ENCODE data around the gene TCF7L2.

The TCF7L2 gene

DNA sequence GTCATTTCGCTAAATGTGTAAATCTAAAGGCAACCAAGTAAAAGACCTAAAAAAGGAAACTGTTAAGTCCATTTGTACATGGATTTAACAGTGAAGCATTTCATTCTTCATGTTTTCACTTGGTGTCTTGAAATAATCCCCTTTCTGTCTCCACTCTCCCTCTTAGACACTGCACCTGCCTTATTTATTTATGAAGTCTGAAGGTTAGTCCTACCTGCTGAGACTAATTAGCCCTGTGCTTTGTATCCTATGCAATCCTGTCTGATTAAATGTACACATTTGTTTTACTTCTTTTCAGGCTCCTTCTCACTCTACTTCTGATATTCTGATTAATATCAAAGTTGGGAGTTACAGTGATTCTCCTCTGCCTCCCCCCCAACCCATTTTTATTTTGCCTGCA lies 1.9 kb upstream of the TCF7L2 start:
- DNase-seq: no peak

DNA sequence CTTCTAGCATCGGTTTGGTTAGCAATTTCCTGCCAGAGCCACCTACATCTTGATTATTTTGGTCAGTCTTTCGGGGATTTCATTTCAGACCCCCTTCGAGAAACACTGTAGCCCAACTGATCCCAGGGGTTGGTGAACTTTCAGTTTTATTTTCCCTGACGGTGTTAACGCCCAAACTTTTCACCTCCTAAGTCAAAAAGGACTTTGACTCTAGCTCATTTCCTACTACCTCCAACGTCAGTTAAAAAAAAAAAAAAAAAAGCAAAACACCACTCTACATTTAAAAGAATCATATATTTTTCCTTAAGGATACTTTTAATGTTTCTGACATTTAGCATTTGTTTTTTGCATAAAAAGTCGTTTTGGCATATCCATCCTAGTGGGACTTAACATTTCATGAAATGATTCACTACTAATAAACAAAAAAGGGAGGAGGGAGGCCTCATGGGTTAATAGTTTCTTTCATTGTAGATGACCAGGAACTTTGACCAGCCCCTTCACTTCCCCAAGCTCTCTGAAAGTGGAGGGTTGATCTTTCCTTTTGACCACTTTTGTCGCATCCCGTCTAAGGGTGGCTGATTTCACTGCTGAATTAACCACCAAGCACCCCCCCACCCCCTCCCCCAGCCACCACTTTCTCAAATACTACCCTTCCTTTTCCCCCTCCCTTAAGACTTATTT lies 764 bp upstream of the TCF7L2 start:
- no peak for DNase-seq

DNA sequence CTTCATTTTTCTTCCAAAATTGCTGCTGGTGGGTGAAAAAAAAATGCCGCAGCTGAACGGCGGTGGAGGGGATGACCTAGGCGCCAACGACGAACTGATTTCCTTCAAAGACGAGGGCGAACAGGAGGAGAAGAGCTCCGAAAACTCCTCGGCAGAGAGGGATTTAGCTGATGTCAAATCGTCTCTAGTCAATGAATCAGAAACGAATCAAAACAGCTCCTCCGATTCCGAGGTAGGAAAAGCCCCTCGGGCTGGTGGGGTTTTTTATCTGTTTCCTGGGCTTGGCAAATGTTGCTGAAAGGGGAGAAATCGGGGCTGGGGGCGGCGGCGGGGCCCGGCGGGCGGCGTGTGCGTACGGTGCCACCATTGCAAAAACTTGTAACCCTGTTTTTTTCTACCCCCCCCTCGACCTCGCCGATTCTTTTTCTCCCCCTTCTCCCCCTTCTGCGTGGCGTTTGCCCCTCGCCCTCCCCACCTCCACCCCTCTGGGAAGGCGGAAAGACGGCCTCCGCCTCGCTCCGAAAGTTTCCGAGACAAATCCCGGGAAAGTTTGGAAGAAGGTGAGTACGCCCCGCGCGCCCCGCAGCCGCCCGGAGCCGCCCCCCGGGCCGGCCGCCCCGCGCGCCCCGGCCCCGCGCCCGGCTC lies 789 bp downstream of the TCF7L2 start:
- DNase-seq: peak in 1 of 2 donors; percentile 6

DNA sequence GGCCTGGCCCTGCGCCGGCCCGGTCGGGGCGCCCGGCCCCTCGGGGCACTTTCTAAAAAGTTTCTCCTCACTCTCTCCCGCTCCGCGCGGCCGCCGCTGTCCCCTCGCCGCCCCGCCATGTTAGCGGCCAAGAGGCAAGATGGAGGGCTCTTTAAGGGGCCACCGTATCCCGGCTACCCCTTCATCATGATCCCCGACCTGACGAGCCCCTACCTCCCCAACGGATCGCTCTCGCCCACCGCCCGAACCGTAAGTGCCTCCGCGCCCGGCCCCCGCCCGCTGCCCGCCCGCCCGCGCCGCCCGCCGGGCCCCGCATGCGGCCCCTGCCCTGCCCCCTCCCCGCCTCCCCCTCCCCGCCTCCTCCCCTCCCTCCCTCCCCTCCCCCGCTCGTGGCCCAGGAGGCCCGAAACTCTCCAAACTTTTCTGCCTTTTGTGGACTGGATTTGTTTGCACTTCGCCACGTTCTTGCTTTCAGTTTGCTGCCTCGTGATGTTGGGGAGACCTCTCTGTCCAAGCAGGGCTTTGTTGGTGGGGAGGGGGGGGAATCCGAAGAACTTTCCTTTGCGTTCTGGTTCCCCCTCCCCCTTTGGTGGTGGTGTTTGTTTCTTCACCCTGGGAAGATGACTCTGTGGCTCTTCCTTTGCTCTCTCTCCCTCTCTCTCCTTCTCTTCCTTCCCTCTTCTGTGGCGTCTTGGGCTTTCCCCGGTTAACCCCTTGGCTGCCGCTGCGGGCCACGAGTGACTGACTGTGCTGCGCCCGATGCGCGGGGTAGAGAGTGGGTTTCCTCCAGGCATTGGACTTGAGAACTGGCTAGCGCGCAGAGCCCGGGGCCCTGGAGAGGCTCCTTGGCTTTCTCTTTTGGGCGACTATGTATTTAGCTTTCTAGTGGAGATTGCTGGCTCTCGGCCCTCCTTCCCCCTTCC lies 1.6 kb downstream of the TCF7L2 start:
- DNase-seq: peak; percentile 23 to 24

DNA sequence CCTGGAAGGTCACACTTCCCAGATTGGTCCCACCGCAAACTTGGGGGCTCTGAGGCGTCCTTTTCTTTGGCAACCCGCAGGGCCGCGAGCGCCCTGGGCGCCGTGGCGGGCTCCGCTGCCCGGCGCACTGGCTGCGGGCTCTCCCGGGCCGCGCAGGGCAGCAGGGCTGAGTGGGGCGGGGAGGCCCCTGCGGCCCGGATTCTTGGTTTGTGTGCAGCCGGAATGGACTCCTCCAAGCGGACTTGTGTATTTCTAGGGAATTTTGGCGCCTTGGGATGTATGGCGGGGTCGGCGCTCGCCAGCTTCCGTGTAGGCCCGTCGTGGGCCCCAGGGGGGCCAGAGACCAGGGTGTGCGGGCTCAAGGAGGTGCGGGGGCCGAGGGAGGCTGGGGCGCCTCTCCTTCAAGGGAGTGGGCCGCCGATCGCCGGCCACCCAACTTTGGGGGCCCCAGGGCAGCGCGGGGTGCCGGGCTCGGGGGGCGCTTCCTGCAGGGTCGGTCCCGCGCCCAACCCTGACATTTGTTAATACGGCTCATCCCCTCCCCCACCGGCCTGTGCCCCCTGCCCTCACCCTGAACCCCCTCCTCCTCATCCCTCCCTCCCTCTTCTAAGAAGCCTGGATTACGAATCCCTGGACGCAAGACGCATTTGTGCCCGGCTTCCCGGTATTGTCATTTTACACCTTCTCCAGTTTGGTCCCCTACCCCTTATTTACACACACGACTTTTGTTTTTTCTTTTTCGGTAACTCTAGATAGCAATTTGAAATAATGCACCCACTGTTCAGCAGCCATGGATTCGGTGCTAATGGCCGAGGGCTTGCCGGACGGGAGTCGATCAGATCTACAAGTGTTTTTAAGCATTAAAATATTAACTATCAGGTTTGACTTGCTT lies 2.5 kb downstream of the TCF7L2 start:
- no peak for DNase-seq

DNA sequence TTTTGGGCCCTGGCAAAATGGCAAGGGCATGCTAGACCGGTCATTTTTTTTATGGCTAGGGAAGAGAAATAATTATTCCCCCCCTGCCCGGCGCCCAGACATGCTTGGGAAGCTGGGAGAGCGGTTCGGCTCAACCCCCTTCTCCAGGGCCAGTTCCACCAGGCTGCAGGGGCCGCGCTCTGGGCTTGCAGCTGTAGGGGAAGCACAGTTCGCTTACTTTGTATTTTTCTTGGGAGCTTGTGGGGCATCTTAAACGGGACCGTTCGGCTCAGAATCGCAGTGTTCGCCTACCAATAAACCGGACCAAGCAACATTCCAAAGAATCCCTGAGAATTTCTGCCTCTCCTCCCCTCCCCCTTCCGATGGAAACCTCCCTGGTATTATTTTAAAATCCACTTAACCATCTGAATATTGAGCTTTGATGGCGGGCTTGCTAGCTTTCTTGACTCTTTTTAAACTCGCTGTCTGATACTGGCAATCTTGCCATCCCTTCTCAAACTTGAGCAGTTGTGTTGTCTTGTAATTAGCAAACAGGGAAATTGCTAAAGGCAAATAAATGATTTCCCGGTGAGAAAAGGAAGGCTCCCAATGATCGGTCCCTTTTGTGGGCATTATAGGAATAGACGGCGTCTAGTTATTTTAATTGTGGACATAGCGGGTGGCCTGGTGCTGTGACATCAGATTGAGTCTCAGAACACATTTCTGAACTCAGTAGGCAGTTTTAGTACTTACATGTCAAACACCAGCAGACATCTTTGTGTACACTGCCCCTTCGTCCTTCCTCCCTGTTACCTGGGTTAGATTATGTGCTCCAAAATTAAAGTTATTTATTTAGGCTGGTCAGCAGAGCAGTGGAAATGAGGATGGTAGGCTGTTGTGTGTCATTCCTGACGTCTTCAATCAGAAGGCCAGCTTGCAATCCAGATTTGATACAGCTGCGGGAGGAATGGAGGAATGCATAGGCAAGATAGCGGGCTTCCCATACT lies 3.4 kb downstream of the TCF7L2 start:
- DNase-seq: no peak

DNA sequence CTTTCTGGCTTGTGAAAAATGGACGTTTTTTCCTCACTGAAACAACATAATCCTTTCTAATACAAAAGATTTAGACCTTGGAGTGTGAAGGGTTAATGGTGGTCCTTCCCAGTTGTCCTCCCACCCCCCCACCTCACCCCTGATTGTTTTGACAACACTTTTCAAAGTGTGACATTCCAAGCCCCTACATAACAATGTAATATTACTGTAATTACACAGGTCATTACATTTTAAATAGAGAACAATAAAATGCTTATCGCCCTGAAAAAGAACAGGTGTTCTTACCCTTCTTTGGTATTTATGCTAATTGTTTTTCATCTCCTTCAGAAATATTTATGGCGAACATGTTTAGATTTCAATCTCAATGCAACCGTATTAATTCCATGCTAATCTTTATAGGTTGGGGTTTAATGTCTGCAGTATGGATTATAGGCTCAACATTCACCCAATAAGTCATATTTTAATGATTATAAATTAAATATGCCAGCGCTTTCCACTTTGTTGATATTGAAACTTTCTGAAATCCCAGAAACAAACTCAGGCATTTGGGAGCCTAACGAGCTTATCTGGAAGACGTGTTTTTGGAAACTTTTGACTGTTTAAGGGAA lies 5.0 kb downstream of the TCF7L2 start:
- no peak for DNase-seq

DNA sequence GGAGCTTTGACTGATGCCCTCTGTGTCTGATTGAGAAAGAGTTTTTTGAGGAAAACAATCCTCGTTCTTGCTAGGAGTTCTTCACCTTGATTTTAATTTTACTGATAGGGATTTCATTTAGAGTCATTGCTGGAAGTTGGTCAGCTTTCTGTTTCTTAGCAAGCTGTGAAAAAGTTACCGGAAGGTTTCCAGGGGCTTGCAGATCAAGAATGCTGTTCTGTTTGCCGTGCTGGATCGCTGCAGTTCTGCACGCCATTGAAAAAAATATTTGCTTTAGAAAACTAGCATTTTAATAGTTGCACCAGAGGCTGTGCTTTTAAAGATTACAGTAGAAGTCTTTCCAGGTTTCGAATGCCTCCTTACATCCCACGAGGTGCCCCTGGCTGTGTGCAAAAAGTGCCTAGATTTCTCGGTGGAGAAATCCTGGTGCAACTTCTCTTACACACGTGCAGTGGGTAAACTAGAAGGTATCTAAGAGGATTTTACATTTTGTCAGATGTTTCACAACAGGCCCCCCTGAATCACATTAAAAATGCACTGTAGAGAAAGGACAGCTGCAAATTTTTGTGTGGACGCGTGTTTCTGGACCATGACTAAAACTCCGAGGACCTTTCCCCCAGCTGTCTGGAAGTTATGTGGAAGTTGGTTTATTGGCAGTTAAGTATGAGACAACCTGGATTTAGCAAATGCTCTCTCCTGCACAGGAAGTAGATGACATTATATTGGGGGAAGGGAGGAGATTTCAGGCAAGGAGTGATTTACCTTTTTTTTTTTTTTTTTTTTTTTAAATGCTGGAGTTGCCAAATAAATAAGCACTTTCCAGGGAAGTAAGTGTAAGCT lies 5.8 kb downstream of the TCF7L2 start:
- no peak for DNase-seq

DNA sequence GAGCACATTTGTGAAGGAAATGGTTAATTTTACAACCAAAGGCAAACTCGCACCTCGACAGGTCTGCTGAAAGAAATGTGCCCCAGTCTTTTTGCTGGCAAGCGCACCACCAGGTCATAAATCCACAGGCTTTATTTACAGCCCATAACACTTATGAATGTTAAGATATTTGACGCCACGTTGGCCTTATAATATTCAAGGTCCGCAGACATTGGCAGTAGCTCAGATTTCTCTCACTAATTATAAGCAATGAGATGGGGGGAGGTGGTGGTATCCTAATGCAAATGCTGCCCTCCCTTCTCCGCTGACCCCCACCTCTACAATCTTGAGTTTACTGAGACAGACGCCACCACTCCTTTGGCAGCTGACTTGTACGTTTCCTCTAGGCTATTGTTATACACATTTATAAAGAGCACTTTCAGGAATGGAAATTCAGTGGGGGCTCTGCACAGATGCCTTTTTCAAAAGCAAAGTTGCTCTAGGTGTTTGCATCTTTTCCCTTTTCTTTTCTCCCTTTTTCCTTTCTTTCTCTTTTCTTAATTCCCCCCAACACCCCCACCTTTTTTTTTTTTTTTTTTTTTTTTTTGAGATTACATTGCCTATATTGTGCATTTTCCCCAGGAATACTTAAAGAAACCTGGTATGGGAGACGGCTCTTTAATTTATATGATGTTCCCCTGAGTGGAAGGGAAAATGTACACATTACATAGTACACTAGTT lies 6.7 kb downstream of the TCF7L2 start:
- DNase-seq: no peak

DNA sequence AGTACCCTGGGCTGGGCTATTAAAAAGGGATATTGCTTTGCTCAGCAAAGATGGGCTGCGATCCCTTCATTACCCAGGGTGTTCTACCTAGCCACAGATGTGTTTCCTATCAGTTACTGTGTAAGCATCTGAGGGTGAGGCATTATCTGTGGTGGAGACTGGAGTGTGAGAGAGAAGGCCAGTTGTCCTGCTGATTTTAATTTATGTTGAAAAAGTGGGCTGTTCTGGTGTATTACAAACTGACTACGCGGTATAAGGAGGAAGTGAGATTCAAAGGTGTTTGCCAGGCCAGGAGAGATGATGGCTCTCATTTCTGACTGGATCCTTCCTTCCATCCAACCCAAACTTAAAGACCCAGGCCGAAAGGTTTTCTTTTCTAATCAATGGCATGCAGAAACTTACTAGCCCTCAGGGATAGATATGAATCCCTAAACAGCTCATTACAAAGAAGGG lies 7.6 kb downstream of the TCF7L2 start:
- no peak for DNase-seq

DNA sequence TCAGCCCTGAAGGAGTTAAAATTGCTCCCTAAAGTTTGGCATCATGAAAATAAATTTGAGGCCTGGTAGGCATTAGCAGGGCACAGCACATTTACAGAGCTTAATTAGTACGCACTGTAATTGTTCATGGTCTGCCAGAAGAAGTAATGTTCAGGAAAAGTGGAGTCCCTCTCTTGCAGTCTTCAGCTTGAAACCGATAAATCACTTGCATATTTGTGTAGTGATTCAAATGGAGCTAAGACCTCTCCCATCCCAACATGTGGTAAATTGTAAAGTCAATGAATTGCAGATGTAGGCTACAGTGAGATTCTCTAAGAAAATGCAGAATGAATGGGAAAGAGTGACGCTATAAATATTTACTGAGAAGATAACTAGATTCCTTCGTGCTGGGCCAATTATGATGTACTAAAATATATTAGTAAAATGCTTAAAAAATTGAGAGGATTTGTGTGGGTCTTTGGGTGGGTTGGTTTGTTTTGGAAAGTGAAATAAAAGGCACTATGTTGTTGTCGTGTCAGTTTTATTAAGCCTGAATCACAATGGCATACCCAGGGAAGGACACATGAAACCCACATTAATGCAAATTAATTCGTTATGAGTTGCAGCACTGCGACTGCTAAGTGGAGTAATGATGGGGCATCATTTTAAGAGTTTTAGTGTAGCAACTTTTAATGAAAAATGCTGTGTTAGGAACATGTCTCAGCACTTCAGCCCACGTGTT lies 8.4 kb downstream of the TCF7L2 start:
- DNase-seq: no peak

DNA sequence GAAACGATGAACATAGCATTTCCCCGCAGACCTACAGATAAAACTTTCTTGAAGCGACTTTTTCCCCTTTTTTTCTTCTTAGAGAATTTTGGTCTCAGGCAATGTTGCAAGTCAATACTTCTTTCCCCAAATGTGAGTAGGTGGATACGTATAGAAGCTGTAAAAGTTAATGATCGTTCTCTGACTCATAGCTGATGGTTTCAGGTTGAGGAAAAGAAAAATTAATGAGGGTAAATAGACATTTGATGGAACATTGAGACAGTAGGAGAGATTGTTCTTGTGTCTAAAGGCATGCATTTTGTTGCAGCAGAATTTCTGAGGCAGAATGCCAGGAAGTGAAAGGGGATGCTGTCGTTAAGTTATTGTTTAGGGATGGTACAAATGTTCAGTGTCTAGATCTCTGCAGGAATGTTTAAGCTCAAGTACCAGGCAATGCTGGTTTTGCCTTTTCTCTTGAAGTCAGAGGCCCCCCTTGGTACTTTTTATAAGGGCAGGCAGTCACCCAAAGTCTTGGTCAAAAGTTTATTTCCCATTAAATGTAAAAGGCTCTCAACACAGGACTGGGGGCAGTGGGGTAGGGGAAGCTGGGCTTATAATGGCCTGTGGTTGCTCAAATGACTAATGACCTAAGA lies 9.3 kb downstream of the TCF7L2 start:
- DNase-seq: no peak

DNA sequence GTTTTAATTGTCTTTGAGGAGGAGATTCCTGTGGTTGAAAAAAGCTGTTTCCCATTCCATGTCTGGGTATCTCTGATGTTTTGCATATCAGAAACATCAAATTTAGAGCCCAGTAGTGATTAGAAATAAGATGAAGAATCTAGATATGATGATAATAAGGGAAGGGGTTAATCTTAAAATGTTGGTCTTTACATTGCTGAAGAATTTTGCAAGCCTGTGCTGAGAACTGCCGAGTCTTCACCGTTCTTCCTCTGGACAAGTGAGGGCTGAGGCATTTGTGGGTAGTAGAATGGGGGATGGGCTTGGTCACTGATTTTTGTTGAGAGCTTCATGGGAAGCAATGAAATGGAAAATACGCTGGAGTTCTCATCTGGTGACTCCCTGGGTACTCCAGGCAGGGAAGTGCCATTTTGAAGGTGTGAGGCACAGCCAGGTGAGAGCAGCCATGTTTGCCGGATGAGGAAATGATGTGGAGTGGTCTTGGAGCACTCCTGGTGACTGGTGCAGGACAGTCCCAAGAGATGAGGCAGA lies 10.2 kb downstream of the TCF7L2 start:
- DNase-seq: no peak

DNA sequence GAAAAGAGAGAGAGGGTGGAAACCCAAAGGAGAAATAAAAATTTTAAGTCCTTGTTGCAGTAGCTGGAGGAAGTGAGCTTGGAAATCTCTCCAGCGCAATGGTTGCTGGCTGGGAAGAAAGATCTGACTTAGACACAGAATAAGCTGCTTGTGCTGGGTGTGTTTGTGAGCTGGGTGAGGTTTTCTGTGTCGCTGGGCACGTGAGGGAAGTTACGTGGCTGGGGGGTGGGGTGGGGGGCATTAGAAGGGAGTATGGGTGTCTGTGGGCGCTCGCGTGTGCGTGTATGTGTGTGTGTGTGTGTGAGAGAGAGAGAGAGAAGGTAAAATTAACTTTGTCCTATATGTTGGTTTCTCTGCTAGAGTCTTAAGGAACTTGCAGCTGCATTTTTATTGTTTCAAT lies 11.6 kb downstream of the TCF7L2 start:
- DNase-seq: no peak

DNA sequence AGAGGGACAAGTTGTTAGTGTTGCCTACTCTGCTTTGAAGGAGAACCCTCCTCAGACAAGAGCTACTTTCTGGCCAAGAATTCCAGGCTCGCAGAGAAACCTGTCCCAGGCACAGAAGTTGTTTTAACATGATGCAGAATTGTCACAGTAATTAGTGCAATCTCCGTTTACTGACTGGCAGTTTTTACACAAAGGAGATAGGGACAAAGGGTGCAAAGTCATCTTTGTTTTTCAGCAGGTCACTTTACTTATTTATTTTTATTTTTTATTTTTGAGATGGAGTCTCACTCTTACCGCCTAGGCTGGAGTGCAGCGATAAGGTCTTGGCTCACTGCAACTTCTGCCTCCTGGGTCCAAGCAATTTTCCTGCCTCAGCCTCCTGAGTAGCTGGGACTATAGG lies 12.3 kb downstream of the TCF7L2 start:
- no peak for DNase-seq

DNA sequence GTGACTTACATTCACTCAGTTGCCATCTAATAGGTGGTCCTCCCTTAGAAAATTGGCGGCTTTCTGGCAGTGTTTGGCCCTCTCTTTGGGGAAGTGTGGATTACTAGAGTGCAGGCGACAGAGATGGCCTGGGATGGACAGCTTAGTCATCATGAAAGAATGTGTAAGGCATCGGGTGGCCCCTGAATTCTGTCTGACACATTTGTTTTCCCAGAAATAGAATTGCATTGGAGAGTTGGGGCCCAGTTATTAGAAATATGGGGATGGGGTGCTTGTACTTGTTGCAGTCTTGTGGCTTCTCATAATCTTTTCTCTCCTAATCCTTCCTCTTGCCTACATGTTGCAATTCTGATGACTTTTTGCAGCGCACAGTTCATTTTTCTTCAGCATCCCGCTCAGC lies 13.8 kb downstream of the TCF7L2 start:
- no peak for DNase-seq

DNA sequence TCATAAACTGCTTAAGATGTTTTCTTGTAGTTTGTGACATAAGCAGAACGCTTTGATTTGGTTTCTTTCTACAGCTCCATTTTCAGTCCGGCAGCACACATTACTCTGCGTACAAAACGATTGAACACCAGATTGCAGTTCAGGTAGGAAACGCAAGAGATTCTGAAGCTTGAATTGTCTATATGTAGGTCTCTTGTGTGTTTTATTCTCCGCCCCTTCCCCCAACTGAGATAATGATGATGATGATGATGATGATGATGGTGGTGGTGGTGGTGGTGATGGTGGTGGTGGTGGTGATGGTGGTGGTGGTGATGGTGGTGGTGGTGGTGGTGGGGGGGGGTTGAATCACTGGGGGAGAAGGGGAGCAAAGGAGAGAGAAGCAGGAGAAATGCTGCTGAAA lies 14.4 kb downstream of the TCF7L2 start:
- DNase-seq: no peak

All from activated CD4-positive, alpha-beta T cell treated with anti-CD3 and anti-CD28 coated beads for 4 hours (primary cell).